Measurements from ENCODE around the gene BCAN. TPM values are rescaled to one million over a fixed set of nuclear protein-coding genes. Genes with fewer than 3 reads are reported as not detected.
A peak's percentile ranks its signal among the peaks of the same experiment; 100 is the strongest.

The BCAN gene
- total and polyA plus RNA-seq, 2 experiments from 2014 or later = 2.3 to 5.5 TPM

GRCh38 chr1:156648951-156649350 lies 7.0 kb downstream of the BCAN start:
- Histone ChIP-seq H3K79me2 (replicated peaks; ENCODE audit: insufficient read depth) (no peaks in the 10 kb centered on the region), H3K9me2 (ENCODE audit: insufficient read depth) (no peaks in the 10 kb centered on the region), H3K4me1 (ENCODE audit: insufficient read depth) (no peaks in the 10 kb centered on the region; the same call in 1 of the 2 replicates), H3K4me3 (no peak overlapping the region), H3K27me3 (ENCODE audit: insufficient read depth) (peaks cover 86% of the 10 kb centered on the region), H3K36me3 (ENCODE audit: insufficient read depth) (no peaks in the 10 kb centered on the region), H2AFZ (no peak overlapping the region), H3F3A (replicated peaks; ENCODE audit: low read depth) (no peaks in the 10 kb centered on the region; the same call in 1 of the 2 replicates), H3K27ac (ENCODE audit: low read depth) (no peak overlapping the region), H3K4me2 (no peak overlapping the region), H4K20me1 (replicated peaks; ENCODE audit: insufficient read depth) (0 out of 2 replicates have a peak, but pooled peaks cover 3% of the 10 kb centered on the region)
- DNase-seq (ENCODE audit: low spot score) (no peak), ATAC-seq (no peak)
- TF ChIP-seq ZNF462 (CRISPR knock-in tag; IDR thresholded peaks at IDR 0.05) (no peak), NANOG (IDR thresholded peaks at IDR 0.05; ENCODE audit: borderline replicate concordance) (no peak), EZH2phosphoT487 (IDR thresholded peaks at IDR 0.05; ENCODE audit: unreplicated experiment) (no peak), ZNF331 (CRISPR knock-in tag; IDR thresholded peaks at IDR 0.05; ENCODE audit: low read depth) (no peak), ZNF114 (CRISPR knock-in tag; IDR thresholded peaks at IDR 0.05) (no peak), POLR2AphosphoS5 (IDR thresholded peaks at IDR 0.05; ENCODE audit: low read depth) (no peak), CTCF (conservative IDR thresholded peaks at IDR 0.05; ENCODE audit: low read depth in 2 of 2) (peak in 1 of 2 experiments; percentile 21; a peak in 2 of 4 replicates), CREB1 (CRISPR knock-in tag; IDR thresholded peaks at IDR 0.05; ENCODE audit: low read depth) (no peak)
- Mint-ChIP-seq H3K4me3 (no peak overlapping the region), H3K27ac (no peak overlapping the region), H3K9me3 (no peaks in the 10 kb centered on the region; the same call in 2 of the 3 replicates), H3K36me3 (ENCODE audit: low read depth) (no peaks in the 10 kb centered on the region; the same call in 2 of the 3 replicates), H3K27me3 (ENCODE audit: insufficient read depth, low read depth, poor library complexity) (peaks cover 30% of the 10 kb centered on the region), H3K4me1 (peaks cover 11% of the 10 kb centered on the region)

Data from GM23338 (cell line).